GM12873 (cell line): ENCODE measurements around the gene CD6.

Experiments used
- CTCF ChIP-seq: IDR thresholded peaks from 2 replicates; pipeline ENCODE4 v1.5.1; 2012; ENCODE audit warnings: low read depth, mild to moderate bottlenecking, moderate library complexity, low read length, control low read depth; ENCODE audit not compliant: insufficient read depth; ENCODE audit errors: missing control alignments

The CD6 gene

GRCh38 chr11:60978546-60979380 is 7.3 kb downstream of the CD6 start:
- no peak for TF ChIP-seq CTCF

- no peak for TF ChIP-seq CTCF
These were observed 10.0 kb downstream of the CD6 start for GRCh38 chr11:60981515-60981914.

- no peak for TF ChIP-seq CTCF
These were observed 10.7 kb downstream of the CD6 start for GRCh38 chr11:60982184-60982583.

- no peak for TF ChIP-seq CTCF
These were observed 12.7 kb downstream of the CD6 start for GRCh38 chr11:60984149-60984548.

GRCh38 chr11:60984636-60985035 is 13.2 kb downstream of the CD6 start:
- no peak for TF ChIP-seq CTCF

- TF ChIP-seq CTCF: no peak
These were observed 14.0 kb downstream of the CD6 start for GRCh38 chr11:60985501-60985900.

- TF ChIP-seq CTCF: no peak
These were observed 14.8 kb downstream of the CD6 start for GRCh38 chr11:60985991-60986915.
